DOHH2 (cell line): ENCODE data around the gene COPE.
A peak's percentile ranks its signal among the peaks of the same experiment; 100 is the strongest.

Experiments used
- H3F3A ChIP-seq: fragments of 200-600 bp; sonication (generic), shearing (Covaris generic); 2 replicates; pipeline ENCODE4 v1.6.0; 2016; ENCODE audit warnings: antibody characterized with exemption, mild to moderate bottlenecking; ENCODE audit not compliant: control insufficient read depth, insufficient read depth
- H3K27ac ChIP-seq: fragments of 200-600 bp; sonication (generic); 2 replicates; pipeline ENCODE4 v1.5.1; 2014; ENCODE audit warnings: low read depth, mild to moderate bottlenecking, low read length, moderate library complexity
- H3K27me3 ChIP-seq: fragments of 200-600 bp; sonication (generic); 2 replicates; pipeline ENCODE4 v1.6.1; 2014; ENCODE audit warnings: mild to moderate bottlenecking, low read length, mixed read lengths; ENCODE audit not compliant: control insufficient read depth
- H3K36me3 ChIP-seq: fragments of 200-600 bp; sonication (generic); 2 replicates; pipeline ENCODE4 v1.6.1; 2014; ENCODE audit warnings: mild to moderate bottlenecking, low read length, moderate library complexity, mixed read lengths; ENCODE audit not compliant: control insufficient read depth
- H3K4me1 ChIP-seq: fragments of 200-600 bp; sonication (generic); 2 replicates; pipeline ENCODE4 v1.6.1; 2014; ENCODE audit warnings: mild to moderate bottlenecking, low read length, mixed read lengths; ENCODE audit not compliant: control insufficient read depth
- H3K4me2 ChIP-seq: fragments of 200-600 bp; sonication (generic); 2 replicates; pipeline ENCODE4 v1.6.0; 2014; ENCODE audit warnings: mild to moderate bottlenecking, low read length, moderate library complexity
- H3K4me3 ChIP-seq: fragments of 200-600 bp; sonication (generic); 2 replicates; pipeline ENCODE4 v1.5.1; 2014; ENCODE audit warnings: mild to moderate bottlenecking, low read length, mixed read lengths
- H3K79me2 ChIP-seq: fragments of 200-600 bp; sonication (generic); 2 replicates; pipeline ENCODE4 v1.6.1; 2014; ENCODE audit warnings: mild to moderate bottlenecking, low read length, mixed read lengths; ENCODE audit not compliant: control insufficient read depth
- H3K9me2 ChIP-seq: fragments of 200-600 bp; sonication (generic); replicated peaks from 2 replicates; pipeline ENCODE4 v1.6.1; 2014; ENCODE audit warnings: mild to moderate bottlenecking, low read length, mixed read lengths; ENCODE audit not compliant: control insufficient read depth
- H3K9me3 ChIP-seq: fragments of 200-600 bp; sonication (generic); 2 replicates; pipeline ENCODE4 v1.6.1; 2014; ENCODE audit warnings: antibody characterized with exemption, low read length, mixed read lengths; ENCODE audit not compliant: control insufficient read depth, insufficient read depth
- H4K20me1 ChIP-seq: fragments of 200-600 bp; sonication (generic); 2 replicates; pipeline ENCODE4 v1.6.0; 2014; ENCODE audit warnings: low read depth, mild to moderate bottlenecking, antibody characterized with exemption, low read length, moderate library complexity; ENCODE audit not compliant: control insufficient read depth, insufficient read depth
- EZH2phosphoT487 ChIP-seq: fragments of 200-600 bp; sonication (generic); IDR thresholded peaks from 2 replicates; pipeline ENCODE4 v1.6.1; 2017; ENCODE audit warnings: borderline replicate concordance, mild to moderate bottlenecking, antibody characterized with exemption, low read length, moderate library complexity, mixed read lengths
- TF ChIP-seq, protein P1 (sequence below): fragments of 200-600 bp; sonication (generic); IDR thresholded peaks from one replicate; pipeline ENCODE4 v1.5.1; 2014; ENCODE audit warnings: antibody characterized with exemption, mild to moderate bottlenecking, low read depth, low read length; ENCODE audit not compliant: poor library complexity, severe bottlenecking

COPE gene

DNA sequence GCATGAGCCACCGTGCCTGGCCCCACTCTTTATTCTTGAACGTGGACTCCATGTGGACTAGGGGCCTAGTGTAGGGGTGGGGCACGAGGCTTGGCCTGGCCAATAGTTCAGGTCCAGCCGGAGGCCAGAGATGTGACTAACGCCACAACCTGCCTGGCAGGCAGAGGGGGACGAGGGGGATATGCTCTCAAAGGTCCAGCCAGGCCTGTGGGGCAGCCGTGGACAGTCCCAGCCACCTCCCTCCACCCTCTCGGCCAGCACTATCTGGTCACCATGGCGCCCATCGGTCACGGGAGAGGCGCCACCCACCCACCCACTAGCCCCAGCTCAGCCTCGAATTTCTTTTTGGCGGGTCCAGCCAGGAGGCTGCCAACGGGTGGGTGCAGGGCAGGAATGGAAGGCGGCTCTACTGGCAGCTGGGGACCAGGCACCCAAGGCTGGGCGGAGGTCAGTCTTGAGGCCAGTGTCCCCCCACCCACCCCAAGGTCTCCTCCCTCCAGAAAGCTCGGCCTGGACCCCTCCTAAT, 21.0 kb downstream of the COPE start:
- H3K4me3 ChIP-seq, result no peak overlapping the region
- TF ChIP-seq, protein P1, sequence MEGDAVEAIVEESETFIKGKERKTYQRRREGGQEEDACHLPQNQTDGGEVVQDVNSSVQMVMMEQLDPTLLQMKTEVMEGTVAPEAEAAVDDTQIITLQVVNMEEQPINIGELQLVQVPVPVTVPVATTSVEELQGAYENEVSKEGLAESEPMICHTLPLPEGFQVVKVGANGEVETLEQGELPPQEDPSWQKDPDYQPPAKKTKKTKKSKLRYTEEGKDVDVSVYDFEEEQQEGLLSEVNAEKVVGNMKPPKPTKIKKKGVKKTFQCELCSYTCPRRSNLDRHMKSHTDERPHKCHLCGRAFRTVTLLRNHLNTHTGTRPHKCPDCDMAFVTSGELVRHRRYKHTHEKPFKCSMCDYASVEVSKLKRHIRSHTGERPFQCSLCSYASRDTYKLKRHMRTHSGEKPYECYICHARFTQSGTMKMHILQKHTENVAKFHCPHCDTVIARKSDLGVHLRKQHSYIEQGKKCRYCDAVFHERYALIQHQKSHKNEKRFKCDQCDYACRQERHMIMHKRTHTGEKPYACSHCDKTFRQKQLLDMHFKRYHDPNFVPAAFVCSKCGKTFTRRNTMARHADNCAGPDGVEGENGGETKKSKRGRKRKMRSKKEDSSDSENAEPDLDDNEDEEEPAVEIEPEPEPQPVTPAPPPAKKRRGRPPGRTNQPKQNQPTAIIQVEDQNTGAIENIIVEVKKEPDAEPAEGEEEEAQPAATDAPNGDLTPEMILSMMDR, result no peak
- TF ChIP-seq EZH2phosphoT487, result no peak
- H3K36me3 ChIP-seq, result peaks cover 7% of the 10 kb centered on the region; the same call in 1 of the 2 replicates
- peaks cover 32% of the 10 kb centered on the region for H3K27me3 ChIP-seq
- no peak overlapping the region for H3K4me2 ChIP-seq
- H3K4me1 ChIP-seq, result peaks cover 8% of the 10 kb centered on the region
- H3K9me3 ChIP-seq, result no peaks in the 10 kb centered on the region
- no peak overlapping the region for H3K27ac ChIP-seq
- no peaks in the 10 kb centered on the region for H3F3A ChIP-seq
- H4K20me1 ChIP-seq, result no peaks in the 10 kb centered on the region
- H3K79me2 ChIP-seq, result no peaks in the 10 kb centered on the region
- no peaks in the 10 kb centered on the region for H3K9me2 ChIP-seq

DNA sequence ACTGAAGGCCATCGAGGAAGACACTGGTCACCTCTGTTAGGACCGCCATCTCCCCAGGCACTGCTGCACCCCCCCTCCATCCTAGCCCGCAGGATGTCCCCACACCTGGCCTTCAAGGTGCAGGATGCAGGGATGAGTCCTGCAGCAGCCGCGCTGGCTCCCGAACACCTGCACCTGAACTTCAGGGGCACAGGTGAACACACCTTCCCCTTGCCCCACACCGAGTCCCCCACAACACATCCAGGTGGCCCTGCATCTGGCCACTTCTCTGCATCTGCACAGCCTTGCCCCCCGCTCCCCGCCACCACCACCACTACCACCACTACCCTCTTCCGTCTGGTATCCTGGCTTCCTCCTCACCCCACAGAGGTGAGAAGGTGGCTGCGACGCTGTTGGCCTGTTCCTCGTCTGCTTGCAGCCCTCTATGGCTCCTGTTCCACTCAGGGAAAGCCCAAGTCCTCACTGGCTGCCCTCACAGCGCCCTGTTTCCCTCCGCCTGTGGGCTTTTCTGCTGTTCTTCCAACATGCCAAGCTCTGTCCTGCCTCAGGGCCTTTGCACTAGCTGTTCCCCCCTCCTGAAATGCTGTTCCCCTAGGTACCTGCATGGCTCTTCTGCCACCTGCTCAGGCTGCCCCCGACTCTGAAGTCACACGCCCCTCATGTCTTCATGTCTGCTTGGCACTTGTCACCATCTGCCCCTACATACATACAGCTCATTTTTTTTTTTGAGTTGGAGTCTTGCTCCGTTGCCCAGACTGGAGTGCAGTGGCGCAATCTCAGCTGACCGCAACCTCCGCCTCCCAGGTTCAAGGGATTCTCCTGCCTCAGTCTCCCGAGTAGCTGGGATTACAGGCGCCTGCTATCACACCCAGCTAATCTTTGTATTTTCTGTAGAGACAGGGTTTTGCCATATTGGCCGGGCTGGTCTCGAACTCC, 21.8 kb downstream of the COPE start:
- Histone ChIP-seq H4K20me1 (no peaks in the 10 kb centered on the region), H3K4me1 (peaks cover 14% of the 10 kb centered on the region), H3K4me3 (no peak overlapping the region), H3K27me3 (peaks cover 34% of the 10 kb centered on the region), H3F3A (no peaks in the 10 kb centered on the region), H3K9me3 (no peaks in the 10 kb centered on the region), H3K4me2 (no peak overlapping the region), H3K9me2 (no peaks in the 10 kb centered on the region), H3K36me3 (peaks cover 7% of the 10 kb centered on the region; the same call in 1 of the 2 replicates), H3K27ac (no peak overlapping the region), H3K79me2 (no peaks in the 10 kb centered on the region)
- no peak for TF ChIP-seq EZH2phosphoT487
- TF ChIP-seq, protein P1, result no peak

DNA sequence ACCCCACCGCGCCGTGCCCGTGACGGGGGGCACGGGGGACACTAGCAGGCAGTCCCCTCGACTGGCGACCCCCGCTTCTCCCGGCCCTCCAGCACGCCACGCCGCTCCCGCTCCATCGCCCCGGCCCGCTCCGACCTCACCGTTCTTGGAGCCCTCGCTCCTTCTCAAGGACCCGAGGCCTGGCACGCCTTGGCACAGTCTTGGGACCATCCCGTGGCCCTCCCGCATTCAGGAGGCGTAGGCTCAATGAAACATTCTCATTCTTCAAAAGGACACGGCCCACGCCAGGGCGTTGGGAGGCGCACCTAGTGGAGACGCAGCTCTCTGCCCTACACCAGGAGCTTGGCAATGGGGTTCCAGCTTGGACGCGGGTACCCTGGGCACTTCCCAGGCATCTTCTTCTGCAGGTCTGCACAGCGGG, 22.8 kb downstream of the COPE start:
- peaks cover 34% of the 10 kb centered on the region for H3K27me3 ChIP-seq
- H3F3A ChIP-seq, result no peaks in the 10 kb centered on the region
- no peaks in the 10 kb centered on the region for H3K9me3 ChIP-seq
- peaks cover 20% of the 10 kb centered on the region for H3K4me1 ChIP-seq
- H3K4me3 ChIP-seq, result no peak overlapping the region
- TF ChIP-seq EZH2phosphoT487, result peak; percentile 66; the same call in 1 of the 2 replicates
- TF ChIP-seq, protein P1, result no peak
- H3K9me2 ChIP-seq, result no peaks in the 10 kb centered on the region
- no peak overlapping the region for H3K4me2 ChIP-seq
- no peaks in the 10 kb centered on the region for H4K20me1 ChIP-seq
- no peaks in the 10 kb centered on the region for H3K79me2 ChIP-seq
- no peak overlapping the region for H3K27ac ChIP-seq
- H3K36me3 ChIP-seq, result peaks cover 7% of the 10 kb centered on the region; the same call in 1 of the 2 replicates
